Stimulated activated naive B cell treated with anti-CD40 and anti-IgM and Interleukin-4, amounts not matched to agents 10 μg/mL and 1 μg/mL and 100 μg/mL, for 72 hours (primary cell): ENCODE results near the gene RRAD.

ENCODE experiments used
- ATAC-seq, 2 donors: fragments of 150-1000 bp; cut with Tn5 transposase; replicated peaks; 2 replicates each; pipeline ENCODE4 v1.10.0; 2021; ENCODE audit warnings: moderate library complexity in 1 of 2
- DNase-seq: peaks from one replicate; pipeline ENCODE4 v3.0.0; 2021
- H3K27ac Mint-ChIP-seq: one replicate; pipeline ENCODE4 v1.8.0; 2022; ENCODE audit warnings: mild to moderate bottlenecking, mixed read lengths
- H3K27me3 Mint-ChIP-seq, 2 donors: one replicate each; pipeline ENCODE4 v1.8.0; 2022; ENCODE audit warnings: mixed read lengths in 2 of 2
- H3K36me3 Mint-ChIP-seq, 2 donors: one replicate each; pipeline ENCODE4 v1.8.0; 2022; ENCODE audit warnings: mixed read lengths in 2 of 2, mild to moderate bottlenecking in 1 of 2
- H3K4me1 Mint-ChIP-seq, 2 donors: one replicate each; pipeline ENCODE4 v1.8.0; 2022; ENCODE audit warnings: mixed read lengths in 2 of 2, mild to moderate bottlenecking in 1 of 2
- H3K4me3 Mint-ChIP-seq, 2 donors: one replicate each; pipeline ENCODE4 v1.8.0; 2022; ENCODE audit warnings: mild to moderate bottlenecking in 2 of 2, mixed read lengths in 2 of 2, moderate library complexity in 1 of 2
- H3K9me3 Mint-ChIP-seq, 2 donors: one replicate each; pipeline ENCODE4 v1.8.0; 2022; ENCODE audit warnings: mixed read lengths in 2 of 2, mild to moderate bottlenecking in 1 of 2

The RRAD gene

DNA sequence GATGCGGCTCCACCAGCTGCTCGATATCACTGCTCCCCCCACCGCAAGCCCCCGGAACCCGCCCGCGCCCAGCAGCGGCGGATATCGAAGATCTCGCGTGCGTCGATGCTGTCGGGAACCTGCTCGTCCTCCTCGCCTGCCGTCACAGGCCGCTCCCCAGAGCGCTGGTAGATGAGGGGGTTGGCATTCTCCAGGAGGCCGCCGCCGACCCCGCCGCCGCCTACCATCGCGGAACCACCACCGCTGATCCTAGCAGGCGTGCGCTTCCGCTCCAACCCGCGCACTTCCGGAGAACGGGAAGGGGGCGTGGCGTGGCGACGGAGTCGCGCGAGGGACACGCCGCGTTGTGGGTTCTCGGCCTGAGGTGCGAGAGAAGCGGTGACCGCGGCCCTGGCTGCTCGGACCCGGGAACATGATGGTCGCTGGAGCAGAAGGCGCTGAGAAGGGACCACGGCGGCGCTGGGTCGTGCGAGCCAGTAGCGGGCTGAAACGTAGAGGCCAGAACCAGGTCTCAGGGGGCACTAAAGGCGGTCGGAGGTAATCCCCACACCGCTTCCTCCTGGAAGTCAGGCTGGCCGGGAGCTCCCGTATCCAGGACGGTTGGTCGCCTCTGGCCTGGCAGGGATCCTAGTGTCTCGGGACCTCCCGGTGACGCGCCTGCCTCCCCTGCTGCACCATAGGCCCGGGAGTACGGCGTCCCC, 9.0 kb upstream of the RRAD start, which contains the start of gene CIAO2B:
TSS of gene CIAO2B (minus strand) at position 265 of the 701 bp plus-strand sequence. CDS start at position 227, 38 bp downstream.
- H3K4me1 Mint-ChIP-seq, result peaks cover 44 to 62% of the 10 kb centered on the region in 2 donors
- H3K4me3 Mint-ChIP-seq, result peak within 1 kb of the TSS; percentile 98 to 99

GRCh38 chr16:66933776-66934137, 8.4 kb upstream of the RRAD start:
- Mint-ChIP-seq H3K27me3 (no peaks in the 10 kb centered on the region), H3K4me3 (peak overlapping the region; percentile 98 to 99), H3K4me1 (peaks cover 44 to 60% of the 10 kb centered on the region in 2 donors), H3K36me3 (peaks cover 27 to 61% of the 10 kb centered on the region in 2 donors), H3K27ac (peak overlapping the region; percentile 99), H3K9me3 (no peaks in the 10 kb centered on the region)
- ATAC-seq (peak; percentile 50 to 64), DNase-seq (no peak)

More for the DNA sequence above, 9.0 kb upstream of the RRAD start, which contains the start of gene CIAO2B:
- Mint-ChIP-seq H3K9me3 (no peaks in the 10 kb centered on the region), H3K27ac (peak within 1 kb of the TSS; percentile 99), H3K36me3 (peaks cover 27 to 64% of the 10 kb centered on the region in 2 donors), H3K27me3 (no peaks in the 10 kb centered on the region)
- DNase-seq, result peak; percentile 88
- ATAC-seq, result peak; percentile 86 to 91

DNA sequence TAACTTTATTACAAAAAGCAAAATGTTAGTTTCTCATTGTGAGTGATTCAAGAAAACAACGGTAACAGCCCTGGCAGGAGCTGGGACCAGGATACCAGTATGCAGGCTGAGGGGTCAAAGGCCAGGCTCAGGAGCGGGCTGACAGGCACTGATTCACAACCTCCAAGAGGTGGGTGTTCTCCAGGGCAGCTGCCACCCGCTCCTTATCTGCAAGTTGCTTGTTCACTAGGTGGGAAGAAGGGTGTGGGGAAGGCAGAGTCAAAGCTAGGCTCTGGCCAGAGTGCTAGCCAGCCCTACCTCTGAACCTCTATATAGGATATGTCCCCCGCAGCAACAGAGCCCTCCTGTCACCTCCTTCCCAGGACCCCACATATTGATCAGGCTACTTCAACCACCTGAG, 6.7 kb upstream of the RRAD start:
- Mint-ChIP-seq H3K27me3 (no peaks in the 10 kb centered on the region), H3K27ac (no peak overlapping the region), H3K4me1 (peaks cover 41 to 59% of the 10 kb centered on the region in 2 donors), H3K9me3 (no peaks in the 10 kb centered on the region), H3K36me3 (peaks cover 29 to 59% of the 10 kb centered on the region in 2 donors), H3K4me3 (peak overlapping the region in 1 of 2 donors; percentile 98)
- DNase-seq (no peak), ATAC-seq (no peak)

- Mint-ChIP-seq H3K36me3 (peaks cover 27 to 57% of the 10 kb centered on the region in 2 donors), H3K27ac (no peak overlapping the region), H3K27me3 (peaks cover 0 to 1% of the 10 kb centered on the region in 2 donors), H3K4me3 (no peak overlapping the region), H3K9me3 (no peaks in the 10 kb centered on the region), H3K4me1 (peaks cover 43 to 60% of the 10 kb centered on the region in 2 donors)
- ATAC-seq (no peak), DNase-seq (no peak)
Observed at GRCh38 chr16:66931665-66932064, 6.3 kb upstream of the RRAD start.

- Mint-ChIP-seq H3K27ac (no peak overlapping the region), H3K4me3 (no peak overlapping the region), H3K9me3 (no peaks in the 10 kb centered on the region), H3K27me3 (peaks cover 9 to 16% of the 10 kb centered on the region in 2 donors), H3K4me1 (peaks cover 39 to 57% of the 10 kb centered on the region in 2 donors), H3K36me3 (peaks cover 23 to 45% of the 10 kb centered on the region in 2 donors)
- no peak for DNase-seq
- no peak for ATAC-seq
Observed at GRCh38 chr16:66930189-66930588, 4.9 kb upstream of the RRAD start.

GRCh38 chr16:66928702-66929388, 3.5 kb upstream of the RRAD start:
- Mint-ChIP-seq H3K27me3 (peaks cover 14 to 28% of the 10 kb centered on the region in 2 donors), H3K4me3 (no peak overlapping the region), H3K4me1 (peaks cover 38 to 56% of the 10 kb centered on the region in 2 donors), H3K36me3 (peaks cover 17 to 37% of the 10 kb centered on the region in 2 donors), H3K27ac (peak overlapping the region; percentile 59), H3K9me3 (no peaks in the 10 kb centered on the region)
- ATAC-seq (no peak), DNase-seq (no peak)

- no peak for DNase-seq
Observed at GRCh38 chr16:66927918-66928649, 2.7 kb upstream of the RRAD start.

DNA sequence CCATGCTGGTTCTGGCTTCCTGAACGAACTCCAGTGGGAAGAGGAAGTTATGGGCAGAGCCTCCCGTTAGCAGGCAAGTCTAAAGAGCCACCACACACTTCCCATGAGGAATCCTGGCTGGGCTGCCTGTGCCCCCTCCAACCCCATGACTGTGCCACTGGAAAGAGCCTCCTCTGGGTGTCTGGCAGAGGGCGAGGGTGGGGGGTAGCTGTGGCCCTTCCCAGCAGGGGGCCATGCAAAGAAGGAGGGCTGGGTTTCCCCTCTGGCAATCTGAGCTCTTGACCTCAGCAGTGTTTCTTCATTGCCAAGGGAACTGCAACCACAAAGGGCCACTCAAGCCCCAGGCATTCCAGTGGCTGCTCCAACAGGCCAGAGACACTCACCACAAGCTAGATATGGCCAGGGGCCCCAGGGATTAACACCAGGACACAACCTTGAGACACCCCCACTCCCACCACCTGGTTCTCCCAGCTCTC, 1.7 kb upstream of the RRAD start:
- peak in 1 of 2 donors; percentile 30 for ATAC-seq
- H3K27me3 Mint-ChIP-seq, result peaks cover 24 to 39% of the 10 kb centered on the region in 2 donors
- no peak for DNase-seq
- no peaks in the 10 kb centered on the region for H3K9me3 Mint-ChIP-seq
- H3K27ac Mint-ChIP-seq, result peak overlapping the region; percentile 73
- H3K4me3 Mint-ChIP-seq, result no peak overlapping the region
- peaks cover 5 to 19% of the 10 kb centered on the region in 2 donors for H3K36me3 Mint-ChIP-seq
- peaks cover 30 to 48% of the 10 kb centered on the region in 2 donors for H3K4me1 Mint-ChIP-seq

More at GRCh38 chr16:66927918-66928649, 2.7 kb upstream of the RRAD start:
- no peak for ATAC-seq
- H3K27me3 Mint-ChIP-seq, result peaks cover 21 to 36% of the 10 kb centered on the region in 2 donors
- no peaks in the 10 kb centered on the region for H3K9me3 Mint-ChIP-seq
- no peak overlapping the region for H3K27ac Mint-ChIP-seq
- peaks cover 10 to 29% of the 10 kb centered on the region in 2 donors for H3K36me3 Mint-ChIP-seq
- H3K4me3 Mint-ChIP-seq, result no peak overlapping the region
- H3K4me1 Mint-ChIP-seq, result peaks cover 38 to 56% of the 10 kb centered on the region in 2 donors

GRCh38 chr16:66926171-66926947, 1.0 kb upstream of the RRAD start:
- ATAC-seq, result no peak
- peaks cover 28 to 43% of the 10 kb centered on the region in 2 donors for H3K4me1 Mint-ChIP-seq
- H3K27me3 Mint-ChIP-seq, result peaks cover 26 to 41% of the 10 kb centered on the region in 2 donors
- H3K27ac Mint-ChIP-seq, result no peak overlapping the region
- peaks cover 2 to 15% of the 10 kb centered on the region in 2 donors for H3K36me3 Mint-ChIP-seq
- no peak overlapping the region for H3K4me3 Mint-ChIP-seq
- DNase-seq, result no peak
- H3K9me3 Mint-ChIP-seq, result no peaks in the 10 kb centered on the region

- peaks cover 2 to 11% of the 10 kb centered on the region in 2 donors for H3K36me3 Mint-ChIP-seq
- H3K27ac Mint-ChIP-seq, result no peak overlapping the region
- peak overlapping the region; percentile 77 to 78 for H3K4me3 Mint-ChIP-seq
- ATAC-seq (peak; percentile 49 to 74), DNase-seq (no peak)
- peaks cover 32 to 46% of the 10 kb centered on the region in 2 donors for H3K27me3 Mint-ChIP-seq
- H3K4me1 Mint-ChIP-seq, result peaks cover 28 to 43% of the 10 kb centered on the region in 2 donors
- no peaks in the 10 kb centered on the region for H3K9me3 Mint-ChIP-seq
Observed at GRCh38 chr16:66924527-66925321, 611 bp downstream of the RRAD start.

GRCh38 chr16:66923866-66924265, 1.5 kb downstream of the RRAD start:
- no peak overlapping the region for H3K27ac Mint-ChIP-seq
- peaks cover 2 to 9% of the 10 kb centered on the region in 2 donors for H3K36me3 Mint-ChIP-seq
- no peaks in the 10 kb centered on the region for H3K9me3 Mint-ChIP-seq
- no peak overlapping the region for H3K4me3 Mint-ChIP-seq
- H3K4me1 Mint-ChIP-seq, result peaks cover 28 to 43% of the 10 kb centered on the region in 2 donors
- H3K27me3 Mint-ChIP-seq, result peaks cover 36 to 54% of the 10 kb centered on the region in 2 donors
- DNase-seq (no peak), ATAC-seq (no peak)

GRCh38 chr16:66923247-66923731, 2.0 kb downstream of the RRAD start:
- ATAC-seq (peak in 1 of 2 donors; percentile 38), DNase-seq (no peak)
- no peaks in the 10 kb centered on the region for H3K9me3 Mint-ChIP-seq
- no peak overlapping the region for H3K27ac Mint-ChIP-seq
- H3K27me3 Mint-ChIP-seq, result peaks cover 37 to 55% of the 10 kb centered on the region in 2 donors
- peak overlapping the region in 1 of 2 donors; percentile 2 for H3K4me3 Mint-ChIP-seq
- H3K36me3 Mint-ChIP-seq, result peaks cover 2 to 7% of the 10 kb centered on the region in 2 donors
- peaks cover 28 to 43% of the 10 kb centered on the region in 2 donors for H3K4me1 Mint-ChIP-seq
